HG03342 (cell line): ENCODE data around the gene OR4C13.
"Not testable (repeated sequence)": the region's sequence is repeated elsewhere in the genome, so short reads cannot be mapped to it uniquely, and the experiment has no call there.

ENCODE experiments used
- ATAC-seq: cut with Tn5 transposase; IDR thresholded peaks from one replicate; pipeline ENCODE4 v1.9.1; 2021; ENCODE audit warnings: mild to moderate bottlenecking, moderate library complexity; ENCODE audit not compliant: unreplicated experiment

Gene OR4C13

GRCh38 chr11:49952091-49952490, at the start of gene OR4C13:
Gene OR4C13, plus strand, starts transcription at chr11:49952391. Its CDS starts 32 bp downstream, at chr11:49952423.
- no peak for ATAC-seq

DNA sequence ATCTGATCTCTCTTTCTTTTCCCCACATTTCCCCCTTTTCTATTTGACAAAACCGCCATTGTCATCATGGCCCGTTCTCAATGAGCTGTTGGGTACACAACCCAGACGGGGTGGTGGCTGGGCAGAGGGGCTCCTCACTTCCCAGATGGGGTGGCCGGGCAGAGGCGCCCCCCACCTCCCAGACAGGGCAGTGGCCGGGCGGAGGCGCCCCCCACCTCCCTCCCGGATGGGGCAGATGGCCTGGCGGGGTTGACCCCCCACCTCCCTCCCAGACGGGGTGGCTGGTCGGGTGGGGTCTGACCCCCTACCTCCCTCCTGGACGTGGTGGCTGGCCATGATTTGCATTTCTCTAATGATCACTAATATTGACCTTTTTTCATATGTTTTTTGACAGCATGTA, 40.7 kb upstream of the OR4C13 start:
- not testable (repeated sequence) for ATAC-seq

- not testable (repeated sequence) for ATAC-seq
Observed at GRCh38 chr11:49948701-49949100, 3.5 kb upstream of the OR4C13 start.

- not testable (repeated sequence) for ATAC-seq
Observed at GRCh38 chr11:49973439-49973838, 21.2 kb downstream of the OR4C13 start.

DNA sequence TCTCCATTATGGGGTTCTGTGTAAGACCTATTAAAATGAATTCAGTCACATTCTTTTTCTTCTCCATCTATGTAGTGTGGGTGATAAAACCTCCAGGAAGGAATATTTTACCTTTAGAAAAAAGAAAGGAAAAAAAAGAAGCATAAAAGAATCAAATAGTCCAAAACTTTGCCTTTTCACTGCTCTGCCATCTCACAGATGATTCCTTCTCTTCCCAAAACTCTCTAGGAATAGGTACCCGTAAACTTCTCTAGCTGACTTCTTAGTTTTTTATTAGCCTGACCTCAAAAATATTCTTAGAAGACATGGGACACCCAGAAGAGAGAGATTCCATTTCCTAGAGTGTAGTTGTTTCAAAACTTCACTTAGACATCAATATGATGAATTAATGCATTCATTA, 30.2 kb downstream of the OR4C13 start, which contains the start of gene OR4C12:
Gene OR4C12 (minus strand): TSS at position 101 of the 400 bp plus-strand sequence. CDS start 34 bp downstream, at position 67.
- not testable (repeated sequence) for ATAC-seq

DNA sequence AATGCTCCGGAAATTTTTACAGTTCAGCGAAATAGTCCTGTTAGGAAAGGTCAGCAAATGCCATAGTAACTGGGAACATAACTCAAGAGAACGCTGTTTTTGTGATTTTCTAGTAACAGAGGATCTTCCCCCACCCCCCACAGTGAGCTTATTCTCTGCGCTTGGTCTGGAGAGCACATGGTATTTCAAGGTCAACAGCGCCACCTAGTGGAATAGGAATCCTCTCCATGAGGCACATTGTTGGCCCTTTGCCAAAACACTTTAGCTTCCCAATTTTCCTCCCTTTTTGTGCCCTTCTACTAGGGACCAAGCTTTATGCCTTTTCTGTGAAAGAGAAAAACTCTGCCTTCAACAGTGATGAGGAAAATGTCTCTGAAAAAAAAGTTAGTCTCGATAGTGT, 43.4 kb downstream of the OR4C13 start:
- peak; percentile 49 for ATAC-seq
